Lower leg skin (tissue), 3 donors: ENCODE data around the gene SUMO3.

ENCODE experiments used
- POLR2A ChIP-seq, 2 donors: fragments of 450-650 bp; IDR thresholded peaks; one replicate each; pipeline ENCODE4 v1.6.1; 2016 to 2017; ENCODE audit warnings: antibody characterized with exemption in 2 of 2, mild to moderate bottlenecking in 1 of 2, moderate library complexity in 1 of 2
- TF ChIP-seq, protein P1 (sequence below), 3 donors: fragments of 450-650 bp; IDR thresholded peaks; one replicate each; pipeline ENCODE4 v1.5.1; 2016; ENCODE audit warnings: antibody characterized with exemption in 3 of 3, mild to moderate bottlenecking in 3 of 3, moderate library complexity in 2 of 3

GRCh38 chr21:44847261-44848056 is 29.6 kb upstream of the SUMO3 start:
- TF ChIP-seq, protein P1, sequence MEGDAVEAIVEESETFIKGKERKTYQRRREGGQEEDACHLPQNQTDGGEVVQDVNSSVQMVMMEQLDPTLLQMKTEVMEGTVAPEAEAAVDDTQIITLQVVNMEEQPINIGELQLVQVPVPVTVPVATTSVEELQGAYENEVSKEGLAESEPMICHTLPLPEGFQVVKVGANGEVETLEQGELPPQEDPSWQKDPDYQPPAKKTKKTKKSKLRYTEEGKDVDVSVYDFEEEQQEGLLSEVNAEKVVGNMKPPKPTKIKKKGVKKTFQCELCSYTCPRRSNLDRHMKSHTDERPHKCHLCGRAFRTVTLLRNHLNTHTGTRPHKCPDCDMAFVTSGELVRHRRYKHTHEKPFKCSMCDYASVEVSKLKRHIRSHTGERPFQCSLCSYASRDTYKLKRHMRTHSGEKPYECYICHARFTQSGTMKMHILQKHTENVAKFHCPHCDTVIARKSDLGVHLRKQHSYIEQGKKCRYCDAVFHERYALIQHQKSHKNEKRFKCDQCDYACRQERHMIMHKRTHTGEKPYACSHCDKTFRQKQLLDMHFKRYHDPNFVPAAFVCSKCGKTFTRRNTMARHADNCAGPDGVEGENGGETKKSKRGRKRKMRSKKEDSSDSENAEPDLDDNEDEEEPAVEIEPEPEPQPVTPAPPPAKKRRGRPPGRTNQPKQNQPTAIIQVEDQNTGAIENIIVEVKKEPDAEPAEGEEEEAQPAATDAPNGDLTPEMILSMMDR (IDR thresholded peaks at IDR 0.05): no peak
- TF ChIP-seq POLR2A (IDR thresholded peaks at IDR 0.05): no peak
